HEK293 (cell line): ENCODE results near the gene RAB8A.

Source experiments
- CTCF ChIA-PET: fragments of 350-600 bp; formaldehyde crosslinking; extraction: SDS; loops from one replicate; lab custom pipeline; 2021; ENCODE audit warnings: antibody characterized with exemption; lab: Yijun Ruan, JAX
- POLR2A ChIA-PET: fragments of 300-600 bp; formaldehyde crosslinking; extraction: SDS; loops from one replicate; lab custom pipeline; 2020; ENCODE audit warnings: antibody characterized with exemption, inconsistent platforms; lab: Yijun Ruan, JAX
- H3K27ac ChIP-seq: fragments of 200-500 bp; sonication (Bioruptor generic); 2 replicates; pipeline ENCODE4 v1.5.1; 2014; ENCODE audit warnings: low read depth, low read length, control low read depth, inconsistent platforms; ENCODE audit errors: extremely low read depth
- H3K36me3 ChIP-seq, 2 experiments: fragments of 200-500 bp in 1 of 2; sonication (Bioruptor generic) in 1 of 2; 1 replicate in 1 of 2; 2 replicates in 1 of 2; pipeline ENCODE4 v1.5.1; 2014 to 2017; ENCODE audit warnings: inconsistent platforms in 2 of 2, low read length in 2 of 2; ENCODE audit not compliant: control insufficient read depth in 2 of 2, insufficient read depth in 1 of 2
- H3K4me1 ChIP-seq: fragments of 200-500 bp; sonication (Bioruptor generic); 2 replicates; pipeline ENCODE4 v1.5.1; 2014; ENCODE audit warnings: mild to moderate bottlenecking, low read length, inconsistent platforms; ENCODE audit not compliant: control insufficient read depth, insufficient read depth
- H3K4me3 ChIP-seq: 2 replicates; pipeline ENCODE4 v1.5.1; 2011; ENCODE audit warnings: low read depth, mild to moderate bottlenecking, control low read depth, low read length, moderate library complexity
- H3K9me3 ChIP-seq: fragments of 200-500 bp; sonication (Bioruptor generic); 2 replicates; pipeline ENCODE4 v1.5.1; 2014; ENCODE audit warnings: low read depth, low read length, inconsistent platforms; ENCODE audit not compliant: control insufficient read depth, insufficient read depth
- GLIS2 ChIP-seq: fragments of 450-650 bp; formaldehyde crosslinking; IDR thresholded peaks from 2 replicates; pipeline ENCODE4 v1.5.1; 2016; ENCODE audit warnings: missing biosample characterization, missing genetic modification characterization
- HOXD13 ChIP-seq: sonication (generic); formaldehyde crosslinking; IDR thresholded peaks from 2 replicates; pipeline ENCODE4 v1.8.0; 2022; ENCODE audit warnings: missing genetic modification reagents, borderline replicate concordance
- OVOL3 ChIP-seq: fragments of 450-650 bp; formaldehyde crosslinking; IDR thresholded peaks from 2 replicates; pipeline ENCODE4 v1.5.1; 2016; ENCODE audit warnings: missing biosample characterization, missing genetic modification characterization
- TCF7L2 ChIP-seq: IDR thresholded peaks from 2 replicates; pipeline ENCODE4 v1.6.1; 2011; ENCODE audit warnings: low read depth, mild to moderate bottlenecking, inconsistent platforms, low read length, moderate library complexity, borderline replicate concordance
- TRIM28 ChIP-seq: IDR thresholded peaks from 2 replicates; pipeline ENCODE4 v1.6.1; 2011; ENCODE audit warnings: low read length, control low read depth, borderline replicate concordance
- WT1 ChIP-seq: fragments of 450-650 bp; formaldehyde crosslinking; IDR thresholded peaks from 2 replicates; pipeline ENCODE4 v1.5.1; 2016; ENCODE audit warnings: missing biosample characterization, missing genetic modification characterization
- YY2 ChIP-seq: fragments of 450-650 bp; formaldehyde crosslinking; IDR thresholded peaks from 2 replicates; pipeline ENCODE4 v1.5.1; 2016; ENCODE audit warnings: missing biosample characterization, missing genetic modification characterization
- ZBTB48 ChIP-seq: fragments of 450-650 bp; formaldehyde crosslinking; IDR thresholded peaks from 2 replicates; pipeline ENCODE4 v1.5.1; 2016; ENCODE audit warnings: missing biosample characterization, missing genetic modification characterization
- ZBTB7A ChIP-seq: fragments of 450-650 bp; formaldehyde crosslinking; IDR thresholded peaks from 2 replicates; pipeline ENCODE4 v1.5.1; 2016; ENCODE audit warnings: low read depth, missing biosample characterization, missing genetic modification characterization
- ZNF121 ChIP-seq: fragments of 450-650 bp; formaldehyde crosslinking; IDR thresholded peaks from 2 replicates; pipeline ENCODE4 v1.5.1; 2016; ENCODE audit warnings: missing biosample characterization, missing genetic modification characterization
- ZNF16 ChIP-seq: fragments of 450-650 bp; formaldehyde crosslinking; IDR thresholded peaks from 2 replicates; pipeline ENCODE4 v1.5.1; 2016; ENCODE audit warnings: low read depth, missing biosample characterization, missing genetic modification characterization
- ZNF175 ChIP-seq: fragments of 450-650 bp; formaldehyde crosslinking; IDR thresholded peaks from 2 replicates; pipeline ENCODE4 v1.5.1; 2016; ENCODE audit warnings: missing biosample characterization, missing genetic modification characterization
- ZNF274 ChIP-seq, 2 experiments: fragments of 200-500 bp in 1 of 2; fragments of 450-650 bp in 1 of 2; sonication (Bioruptor generic) in 1 of 2; formaldehyde crosslinking in 1 of 2; IDR thresholded peaks; 2 replicates each; pipeline versions ENCODE4 v1.5.1 to v1.6.1; 2014 to 2016; ENCODE audit warnings: borderline replicate concordance in 1 of 2, inconsistent platforms in 1 of 2, low read length in 1 of 2, missing biosample characterization in 1 of 2, missing genetic modification characterization in 1 of 2
- ZNF324 ChIP-seq: fragments of 450-650 bp; formaldehyde crosslinking; IDR thresholded peaks from 2 replicates; pipeline ENCODE4 v1.5.1; 2016; ENCODE audit warnings: missing biosample characterization, missing genetic modification characterization
- ZNF404 ChIP-seq: fragments of 450-650 bp; formaldehyde crosslinking; IDR thresholded peaks from 2 replicates; pipeline ENCODE4 v1.5.1; 2017; ENCODE audit warnings: missing biosample characterization, missing genetic modification characterization
- ZNF513 ChIP-seq: fragments of 450-650 bp; IDR thresholded peaks from 2 replicates; pipeline ENCODE4 v1.5.1; 2018; ENCODE audit warnings: missing biosample characterization, missing genetic modification characterization
- ZNF555 ChIP-seq: fragments of 450-650 bp; formaldehyde crosslinking; conservative IDR thresholded peaks from 2 replicates; pipeline ENCODE4 v1.5.1; 2017; ENCODE audit warnings: missing biosample characterization, mild to moderate bottlenecking, missing genetic modification characterization, inconsistent platforms
- ZNF558 ChIP-seq: fragments of 450-650 bp; formaldehyde crosslinking; IDR thresholded peaks from 2 replicates; pipeline ENCODE4 v1.5.1; 2016; ENCODE audit warnings: missing biosample characterization, missing genetic modification characterization
- ZNF621 ChIP-seq: fragments of 450-650 bp; formaldehyde crosslinking; IDR thresholded peaks from 2 replicates; pipeline ENCODE4 v1.5.1; 2017; ENCODE audit warnings: missing biosample characterization, missing genetic modification characterization
- ZNF623 ChIP-seq: fragments of 450-650 bp; formaldehyde crosslinking; IDR thresholded peaks from 2 replicates; pipeline ENCODE4 v1.5.1; 2016; ENCODE audit warnings: missing biosample characterization, missing genetic modification characterization
- ZNF626 ChIP-seq: fragments of 450-650 bp; sonication (Bioruptor Pico); formaldehyde crosslinking; IDR thresholded peaks from 2 replicates; pipeline ENCODE4 v1.5.1; 2018; ENCODE audit warnings: missing biosample characterization, missing genetic modification characterization, inconsistent platforms
- ZNF664 ChIP-seq: fragments of 450-650 bp; formaldehyde crosslinking; IDR thresholded peaks from 2 replicates; pipeline ENCODE4 v1.5.1; 2016; ENCODE audit warnings: missing biosample characterization, missing genetic modification characterization
- ZNF776 ChIP-seq: fragments of 450-650 bp; formaldehyde crosslinking; IDR thresholded peaks from 2 replicates; pipeline ENCODE4 v1.5.0; 2017; ENCODE audit warnings: missing biosample characterization, missing genetic modification characterization, borderline replicate concordance
- ZNF785 ChIP-seq: fragments of 450-650 bp; formaldehyde crosslinking; IDR thresholded peaks from 2 replicates; pipeline ENCODE4 v1.5.1; 2016; ENCODE audit warnings: missing biosample characterization, missing genetic modification characterization
- ZSCAN30 ChIP-seq: fragments of 450-650 bp; IDR thresholded peaks from 2 replicates; pipeline ENCODE4 v1.5.1; 2018; ENCODE audit warnings: missing biosample characterization, mild to moderate bottlenecking, missing genetic modification characterization, moderate library complexity
- TF ChIP-seq, protein P1 (sequence below): fragments of 450-650 bp; formaldehyde crosslinking; IDR thresholded peaks from 2 replicates; pipeline ENCODE4 v1.5.1; 2016; ENCODE audit warnings: missing biosample characterization, missing genetic modification characterization
- TF ChIP-seq, protein P2 (sequence below): fragments of 450-650 bp; formaldehyde crosslinking; IDR thresholded peaks from 2 replicates; pipeline ENCODE4 v1.5.1; 2016; ENCODE audit warnings: missing biosample characterization, missing genetic modification characterization
- TF ChIP-seq, protein P3 (sequence below): fragments of 450-650 bp; formaldehyde crosslinking; IDR thresholded peaks from 2 replicates; pipeline ENCODE4 v1.5.1; 2016; ENCODE audit warnings: missing biosample characterization, missing genetic modification characterization

Gene RAB8A

GRCh38 chr19:16116067-16116466 is 4.4 kb downstream of the RAB8A start (continued):
- TF ChIP-seq ZNF513 (no peak), HOXD13 (CRISPR knock-in tag) (no peak)

GRCh38 chr19:16117594-16118033 is 5.9 kb downstream of the RAB8A start:
- no peak overlapping the region for H3K27ac ChIP-seq
- peaks cover 3% of the 10 kb centered on the region; the same call in 1 of the 2 replicates for H3K4me1 ChIP-seq
- ChIA-PET POLR2A (no interaction called here), CTCF (interaction anchor here (1.3 kb wide), 1 partner anchor 76 kb away, joined by 4 read pairs; no protein-coding TSS in a partner anchor)
- no peak for TF ChIP-seq ZNF324 (tag by site-specific recombination)
- TF ChIP-seq OVOL3 (tag by site-specific recombination): no peak
- no peak for TF ChIP-seq ZNF274 (IDR thresholded peaks at IDR 0.05; ENCODE audit: low read length)
- no peak for TF ChIP-seq ZNF274 (tag by site-specific recombination; IDR thresholded peaks at IDR 0.05; ENCODE audit: borderline replicate concordance)
- TF ChIP-seq ZNF785: no peak
- no peak for TF ChIP-seq ZSCAN30
- TF ChIP-seq ZNF121: no peak
- no peak for TF ChIP-seq ZNF776 (tag by site-specific recombination)
- no peak for TF ChIP-seq ZNF623 (tag by site-specific recombination)
- no peak for TF ChIP-seq ZNF626 (tag by site-specific recombination)
- TF ChIP-seq, protein P1, sequence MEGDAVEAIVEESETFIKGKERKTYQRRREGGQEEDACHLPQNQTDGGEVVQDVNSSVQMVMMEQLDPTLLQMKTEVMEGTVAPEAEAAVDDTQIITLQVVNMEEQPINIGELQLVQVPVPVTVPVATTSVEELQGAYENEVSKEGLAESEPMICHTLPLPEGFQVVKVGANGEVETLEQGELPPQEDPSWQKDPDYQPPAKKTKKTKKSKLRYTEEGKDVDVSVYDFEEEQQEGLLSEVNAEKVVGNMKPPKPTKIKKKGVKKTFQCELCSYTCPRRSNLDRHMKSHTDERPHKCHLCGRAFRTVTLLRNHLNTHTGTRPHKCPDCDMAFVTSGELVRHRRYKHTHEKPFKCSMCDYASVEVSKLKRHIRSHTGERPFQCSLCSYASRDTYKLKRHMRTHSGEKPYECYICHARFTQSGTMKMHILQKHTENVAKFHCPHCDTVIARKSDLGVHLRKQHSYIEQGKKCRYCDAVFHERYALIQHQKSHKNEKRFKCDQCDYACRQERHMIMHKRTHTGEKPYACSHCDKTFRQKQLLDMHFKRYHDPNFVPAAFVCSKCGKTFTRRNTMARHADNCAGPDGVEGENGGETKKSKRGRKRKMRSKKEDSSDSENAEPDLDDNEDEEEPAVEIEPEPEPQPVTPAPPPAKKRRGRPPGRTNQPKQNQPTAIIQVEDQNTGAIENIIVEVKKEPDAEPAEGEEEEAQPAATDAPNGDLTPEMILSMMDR (tag by site-specific recombination): no peak
- TF ChIP-seq TCF7L2: no peak
- no peak for TF ChIP-seq GLIS2 (tag by site-specific recombination)
- TF ChIP-seq ZNF404 (tag by site-specific recombination): no peak
- no peak for TF ChIP-seq ZNF16 (tag by site-specific recombination)
- no peaks in the 10 kb centered on the region for H3K9me3 ChIP-seq
- no peak overlapping the region for H3K4me3 ChIP-seq
- peaks cover 19 to 70% of the 10 kb centered on the region in 2 experiments for H3K36me3 ChIP-seq

DNA sequence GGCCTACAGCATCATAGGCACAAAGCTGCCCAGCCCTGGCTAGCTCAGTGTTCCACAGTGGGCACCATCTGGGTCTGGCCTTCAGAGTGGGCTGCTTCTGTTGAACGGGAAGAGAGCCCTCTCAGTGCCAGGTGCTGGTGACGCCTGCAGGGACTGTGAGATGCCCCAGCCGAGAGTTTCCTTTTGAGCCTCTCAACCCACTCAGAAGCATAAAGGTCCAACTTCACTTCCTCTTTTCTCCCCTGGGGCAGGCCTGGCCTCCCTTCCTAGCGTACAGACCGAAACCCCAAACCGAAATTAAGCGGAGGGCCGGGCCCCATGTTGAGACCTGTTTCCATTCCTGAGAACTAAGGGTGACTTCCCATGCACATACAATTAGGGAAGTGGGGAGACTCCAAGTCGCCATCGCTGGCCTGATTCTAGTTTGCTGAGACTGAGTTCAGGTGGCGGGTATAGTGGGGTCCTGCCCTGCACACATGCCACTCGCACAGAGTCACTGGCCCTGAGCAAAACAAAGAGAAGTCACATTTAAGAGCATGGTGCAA is 6.9 kb downstream of the RAB8A start:
- H3K4me1 ChIP-seq: no peaks in the 10 kb centered on the region
- ChIA-PET POLR2A (no interaction called here), CTCF (interaction anchor here (1.3 kb wide), 1 partner anchor 77 kb away, joined by 4 read pairs; no protein-coding TSS in a partner anchor)
- H3K27ac ChIP-seq: no peak overlapping the region
- H3K4me3 ChIP-seq: no peak overlapping the region
- H3K36me3 ChIP-seq: peaks cover 24 to 72% of the 10 kb centered on the region in 2 experiments
- TF ChIP-seq, protein P2, sequence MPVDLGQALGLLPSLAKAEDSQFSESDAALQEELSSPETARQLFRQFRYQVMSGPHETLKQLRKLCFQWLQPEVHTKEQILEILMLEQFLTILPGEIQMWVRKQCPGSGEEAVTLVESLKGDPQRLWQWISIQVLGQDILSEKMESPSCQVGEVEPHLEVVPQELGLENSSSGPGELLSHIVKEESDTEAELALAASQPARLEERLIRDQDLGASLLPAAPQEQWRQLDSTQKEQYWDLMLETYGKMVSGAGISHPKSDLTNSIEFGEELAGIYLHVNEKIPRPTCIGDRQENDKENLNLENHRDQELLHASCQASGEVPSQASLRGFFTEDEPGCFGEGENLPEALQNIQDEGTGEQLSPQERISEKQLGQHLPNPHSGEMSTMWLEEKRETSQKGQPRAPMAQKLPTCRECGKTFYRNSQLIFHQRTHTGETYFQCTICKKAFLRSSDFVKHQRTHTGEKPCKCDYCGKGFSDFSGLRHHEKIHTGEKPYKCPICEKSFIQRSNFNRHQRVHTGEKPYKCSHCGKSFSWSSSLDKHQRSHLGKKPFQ (tag by site-specific recombination): no peak
- TF ChIP-seq WT1 (tag by site-specific recombination) (no peak), ZNF175 (tag by site-specific recombination) (no peak), ZBTB7A (tag by site-specific recombination) (no peak), ZNF324 (tag by site-specific recombination) (no peak), ZNF558 (tag by site-specific recombination) (no peak), ZNF555 (no peak), ZNF621 (tag by site-specific recombination) (no peak), ZBTB48 (tag by site-specific recombination) (no peak), ZNF664 (tag by site-specific recombination) (no peak), TRIM28 (no peak), YY2 (tag by site-specific recombination) (no peak)
- TF ChIP-seq, protein P3, sequence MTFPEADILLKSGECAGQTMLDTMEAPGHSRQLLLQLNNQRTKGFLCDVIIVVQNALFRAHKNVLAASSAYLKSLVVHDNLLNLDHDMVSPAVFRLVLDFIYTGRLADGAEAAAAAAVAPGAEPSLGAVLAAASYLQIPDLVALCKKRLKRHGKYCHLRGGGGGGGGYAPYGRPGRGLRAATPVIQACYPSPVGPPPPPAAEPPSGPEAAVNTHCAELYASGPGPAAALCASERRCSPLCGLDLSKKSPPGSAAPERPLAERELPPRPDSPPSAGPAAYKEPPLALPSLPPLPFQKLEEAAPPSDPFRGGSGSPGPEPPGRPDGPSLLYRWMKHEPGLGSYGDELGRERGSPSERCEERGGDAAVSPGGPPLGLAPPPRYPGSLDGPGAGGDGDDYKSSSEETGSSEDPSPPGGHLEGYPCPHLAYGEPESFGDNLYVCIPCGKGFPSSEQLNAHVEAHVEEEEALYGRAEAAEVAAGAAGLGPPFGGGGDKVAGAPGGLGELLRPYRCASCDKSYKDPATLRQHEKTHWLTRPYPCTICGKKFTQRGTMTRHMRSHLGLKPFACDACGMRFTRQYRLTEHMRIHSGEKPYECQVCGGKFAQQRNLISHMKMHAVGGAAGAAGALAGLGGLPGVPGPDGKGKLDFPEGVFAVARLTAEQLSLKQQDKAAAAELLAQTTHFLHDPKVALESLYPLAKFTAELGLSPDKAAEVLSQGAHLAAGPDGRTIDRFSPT (tag by site-specific recombination): no peak
- no peaks in the 10 kb centered on the region for H3K9me3 ChIP-seq
